ENCODE results near the gene PHF21A. TPM values are rescaled to one million over a fixed set of nuclear protein-coding genes. Genes with fewer than 3 reads are reported as not detected.

The PHF21A gene
- polyA plus RNA-seq, 1 experiment = 29.0 TPM

DNA sequence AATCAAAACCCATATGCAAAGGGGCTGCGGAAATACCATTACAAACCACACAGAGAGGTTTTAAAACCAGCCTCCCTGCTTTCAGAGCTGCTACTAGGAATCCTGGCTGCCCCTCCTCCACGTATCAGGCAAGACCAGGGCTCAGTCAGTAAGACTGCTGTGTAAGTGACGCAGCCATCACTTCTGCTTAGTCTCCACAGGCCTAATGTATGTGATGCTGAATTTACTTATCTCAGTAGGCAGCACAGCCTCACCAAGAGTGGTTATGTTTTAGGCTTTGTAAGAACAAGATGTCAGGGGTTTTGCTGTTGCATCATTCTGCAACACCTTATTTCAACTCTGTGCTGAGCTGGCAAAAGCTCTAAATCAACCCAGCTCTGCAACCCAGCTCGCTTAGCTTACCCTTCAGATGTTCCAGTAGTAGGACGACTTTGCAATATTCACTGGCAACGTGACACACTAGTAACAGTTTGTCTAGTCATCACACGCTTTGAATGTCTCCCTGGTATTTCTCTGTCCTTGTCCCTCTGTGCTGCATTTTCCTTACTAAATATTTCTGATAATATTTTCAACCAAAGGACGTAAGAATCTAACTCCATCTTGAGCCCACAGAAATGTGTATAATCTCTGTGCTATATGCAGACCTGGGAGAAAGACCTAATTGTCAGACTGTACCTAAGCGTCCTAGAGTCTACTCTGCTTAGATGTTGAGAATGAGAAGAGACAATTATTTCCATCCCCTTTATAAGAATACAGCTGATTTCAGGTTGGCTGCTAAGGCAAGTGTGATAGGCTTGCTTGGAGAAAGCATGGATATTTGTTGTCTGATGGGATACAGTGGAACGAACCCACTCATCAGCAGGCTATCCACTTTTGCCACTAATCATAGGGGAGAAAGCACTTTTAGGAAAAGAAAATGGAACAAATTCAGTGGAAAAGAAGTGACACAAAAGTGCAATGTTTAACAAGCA is 126.6 kb downstream of the PHF21A start:
- TF ChIP-seq, protein P1, sequence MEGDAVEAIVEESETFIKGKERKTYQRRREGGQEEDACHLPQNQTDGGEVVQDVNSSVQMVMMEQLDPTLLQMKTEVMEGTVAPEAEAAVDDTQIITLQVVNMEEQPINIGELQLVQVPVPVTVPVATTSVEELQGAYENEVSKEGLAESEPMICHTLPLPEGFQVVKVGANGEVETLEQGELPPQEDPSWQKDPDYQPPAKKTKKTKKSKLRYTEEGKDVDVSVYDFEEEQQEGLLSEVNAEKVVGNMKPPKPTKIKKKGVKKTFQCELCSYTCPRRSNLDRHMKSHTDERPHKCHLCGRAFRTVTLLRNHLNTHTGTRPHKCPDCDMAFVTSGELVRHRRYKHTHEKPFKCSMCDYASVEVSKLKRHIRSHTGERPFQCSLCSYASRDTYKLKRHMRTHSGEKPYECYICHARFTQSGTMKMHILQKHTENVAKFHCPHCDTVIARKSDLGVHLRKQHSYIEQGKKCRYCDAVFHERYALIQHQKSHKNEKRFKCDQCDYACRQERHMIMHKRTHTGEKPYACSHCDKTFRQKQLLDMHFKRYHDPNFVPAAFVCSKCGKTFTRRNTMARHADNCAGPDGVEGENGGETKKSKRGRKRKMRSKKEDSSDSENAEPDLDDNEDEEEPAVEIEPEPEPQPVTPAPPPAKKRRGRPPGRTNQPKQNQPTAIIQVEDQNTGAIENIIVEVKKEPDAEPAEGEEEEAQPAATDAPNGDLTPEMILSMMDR (IDR thresholded peaks at IDR 0.05; ENCODE audit: low read depth, low read length) = no peak
- no peak overlapping the region; the same call in 1 of the 2 replicates for H3K4me3 ChIP-seq (ENCODE audit: low read depth, low read length)
- peak; percentile 16 for DNase-seq (ENCODE audit: low read depth, low spot score)
- no peaks in the 10 kb centered on the region for H3K9me3 ChIP-seq (ENCODE audit: control insufficient read depth, insufficient read depth, low read length)
- POLR2A ChIA-PET = interaction anchor here (1.2 kb wide), 1 partner anchor 11 kb away, joined by 4 read pairs; no protein-coding TSS in a partner anchor
- CTCF ChIA-PET = interaction anchor here (1.0 to 7.3 kb wide), 5 partner anchors 11 to 151 kb away, joined by 3 to 49 read pairs (median 4); no protein-coding TSS in a partner anchor
- H3K27ac ChIP-seq (ENCODE audit: low read depth, low read length) = no peak overlapping the region
- no peaks in the 10 kb centered on the region for H3K27me3 ChIP-seq (ENCODE audit: control insufficient read depth, insufficient read depth, low read length)

- H3K27ac ChIP-seq (ENCODE audit: low read depth, low read length) = no peak overlapping the region
- H3K27me3 ChIP-seq (ENCODE audit: control insufficient read depth, insufficient read depth, low read length) = no peaks in the 10 kb centered on the region
- CTCF ChIA-PET = interaction anchor here (0.5 to 7.3 kb wide), 6 partner anchors 10 to 233 kb away, joined by 3 to 49 read pairs (median 4); no protein-coding TSS in a partner anchor
- TF ChIP-seq, protein P1 (IDR thresholded peaks at IDR 0.05; ENCODE audit: low read depth, low read length) = no peak
- DNase-seq (ENCODE audit: low read depth, low spot score) = no peak
- POLR2A ChIA-PET = no interaction called here
- H3K9me3 ChIP-seq (ENCODE audit: control insufficient read depth, insufficient read depth, low read length) = no peaks in the 10 kb centered on the region
- no peak overlapping the region for H3K4me3 ChIP-seq (ENCODE audit: low read depth, low read length)
These were observed 127.7 kb downstream of the PHF21A start for GRCh38 chr11:45993531-45994001.

GRCh38 chr11:45988921-45989320 is 132.3 kb downstream of the PHF21A start:
- ChIA-PET CTCF (interaction anchor here (3.6 kb wide), 1 partner anchor 24 kb away, joined by 21 read pairs; no protein-coding TSS in a partner anchor), POLR2A (no interaction called here)
- no peak overlapping the region for H3K27ac ChIP-seq (ENCODE audit: low read depth, low read length)
- no peaks in the 10 kb centered on the region for H3K27me3 ChIP-seq (ENCODE audit: control insufficient read depth, insufficient read depth, low read length)
- H3K9me3 ChIP-seq (ENCODE audit: control insufficient read depth, insufficient read depth, low read length) = no peaks in the 10 kb centered on the region
- H3K4me3 ChIP-seq (ENCODE audit: low read depth, low read length) = no peak overlapping the region
- TF ChIP-seq, protein P1 (IDR thresholded peaks at IDR 0.05; ENCODE audit: low read depth, low read length) = no peak
- no peak for DNase-seq (ENCODE audit: low read depth, low spot score)

- no peak overlapping the region for H3K27ac ChIP-seq (ENCODE audit: low read depth, low read length)
- TF ChIP-seq, protein P1 (IDR thresholded peaks at IDR 0.05; ENCODE audit: low read depth, low read length) = no peak
- no peak overlapping the region for H3K4me3 ChIP-seq (ENCODE audit: low read depth, low read length)
- DNase-seq (ENCODE audit: low read depth, low spot score) = no peak
- POLR2A ChIA-PET = no interaction called here
- CTCF ChIA-PET = interaction anchor here (0.5 to 4.7 kb wide), 2 partner anchors 21 to 141 kb away, joined by 3 to 35 read pairs; no protein-coding TSS in a partner anchor
- H3K9me3 ChIP-seq (ENCODE audit: control insufficient read depth, insufficient read depth, low read length) = no peaks in the 10 kb centered on the region
- H3K27me3 ChIP-seq (ENCODE audit: control insufficient read depth, insufficient read depth, low read length) = no peaks in the 10 kb centered on the region
These were observed 136.0 kb downstream of the PHF21A start for GRCh38 chr11:45985212-45985611.
